Right lobe of liver (tissue), 4 donors: ENCODE data around the gene MYH7B.

Experiments used
- POLR2A ChIP-seq: fragments of 450-650 bp; IDR thresholded peaks from one replicate; pipeline ENCODE4 v1.6.1; 2017; ENCODE audit warnings: antibody characterized with exemption, mild to moderate bottlenecking
- TF ChIP-seq, protein P1 (sequence below), 4 donors: fragments of 200-600 bp in 3 of 4; fragments of 450-650 bp in 1 of 4; IDR thresholded peaks; one replicate each; pipeline versions ENCODE4 v1.5.1 to v1.8.0; 2016 to 2022; ENCODE audit warnings: antibody characterized with exemption in 4 of 4, mild to moderate bottlenecking in 2 of 4
- donor health status: DM: no; HTN: no; CAD: no.
- donor health status: DM: no; HTN: no; CAD: no.
- donor health status: DM: no; HTN: yes; CAD: no.

DNA sequence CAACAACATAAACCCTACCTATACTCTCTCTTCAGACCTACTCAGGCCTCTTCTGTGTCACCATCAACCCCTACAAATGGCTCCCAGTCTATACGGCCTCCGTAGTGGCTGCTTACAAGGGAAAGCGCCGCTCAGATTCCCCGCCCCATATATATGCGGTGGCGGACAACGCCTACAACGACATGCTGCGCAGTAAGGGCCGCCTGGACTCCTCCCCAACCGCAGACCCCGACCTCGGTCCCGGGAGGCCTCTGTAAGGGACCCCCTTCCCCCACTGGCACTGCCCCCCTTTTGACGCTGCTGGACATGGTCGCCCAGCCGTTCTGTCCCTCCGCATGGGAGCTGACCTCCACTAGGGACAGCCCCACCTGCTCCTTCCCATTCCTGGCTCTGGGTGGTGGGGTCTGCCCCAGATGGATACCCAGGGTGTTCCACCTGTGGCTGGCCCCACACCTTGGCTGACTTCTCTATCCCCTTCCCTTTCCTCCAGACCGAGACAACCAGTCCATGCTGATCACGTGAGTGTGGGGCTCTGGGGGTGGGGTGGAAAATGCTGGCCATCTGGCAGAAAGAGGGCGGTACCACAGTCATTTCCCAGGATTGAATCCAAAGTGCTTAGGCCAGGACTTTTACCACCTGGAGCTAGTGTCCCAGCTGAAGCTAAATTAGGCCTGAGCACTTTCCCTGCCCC, 25.0 kb downstream of the MYH7B start:
- TF ChIP-seq, protein P1, sequence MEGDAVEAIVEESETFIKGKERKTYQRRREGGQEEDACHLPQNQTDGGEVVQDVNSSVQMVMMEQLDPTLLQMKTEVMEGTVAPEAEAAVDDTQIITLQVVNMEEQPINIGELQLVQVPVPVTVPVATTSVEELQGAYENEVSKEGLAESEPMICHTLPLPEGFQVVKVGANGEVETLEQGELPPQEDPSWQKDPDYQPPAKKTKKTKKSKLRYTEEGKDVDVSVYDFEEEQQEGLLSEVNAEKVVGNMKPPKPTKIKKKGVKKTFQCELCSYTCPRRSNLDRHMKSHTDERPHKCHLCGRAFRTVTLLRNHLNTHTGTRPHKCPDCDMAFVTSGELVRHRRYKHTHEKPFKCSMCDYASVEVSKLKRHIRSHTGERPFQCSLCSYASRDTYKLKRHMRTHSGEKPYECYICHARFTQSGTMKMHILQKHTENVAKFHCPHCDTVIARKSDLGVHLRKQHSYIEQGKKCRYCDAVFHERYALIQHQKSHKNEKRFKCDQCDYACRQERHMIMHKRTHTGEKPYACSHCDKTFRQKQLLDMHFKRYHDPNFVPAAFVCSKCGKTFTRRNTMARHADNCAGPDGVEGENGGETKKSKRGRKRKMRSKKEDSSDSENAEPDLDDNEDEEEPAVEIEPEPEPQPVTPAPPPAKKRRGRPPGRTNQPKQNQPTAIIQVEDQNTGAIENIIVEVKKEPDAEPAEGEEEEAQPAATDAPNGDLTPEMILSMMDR (IDR thresholded peaks at IDR 0.05) = no peak
- TF ChIP-seq POLR2A = no peak
